Tibial artery (tissue), 4 donors: ENCODE data around the gene SLC38A10.

Source experiments
- DNase-seq, 2 donors: peaks; one replicate each; pipeline ENCODE4 v3.0.0-alpha.2; 2019
- H3K27ac ChIP-seq, 2 donors: fragments of 200-600 bp; sonication (generic) in 1 of 2; 1 replicate in 1 of 2; 2 replicates in 1 of 2; pipeline ENCODE4 v1.5.1; 2018 to 2019; ENCODE audit warnings: mild to moderate bottlenecking in 1 of 2
- H3K27me3 ChIP-seq, 2 donors: fragments of 200-600 bp; sonication (generic) in 1 of 2; one replicate each; pipeline versions ENCODE4 v1.5.1 to v1.6.0; 2016 to 2019
- H3K36me3 ChIP-seq, 3 donors: fragments of 200-600 bp; sonication (generic) in 2 of 3; one replicate each; pipeline ENCODE4 v1.5.1; 2016 to 2019; ENCODE audit warnings: mild to moderate bottlenecking in 2 of 3
- H3K4me1 ChIP-seq, 4 donors: fragments of 200-600 bp; sonication (generic) in 2 of 4; 1 replicate in 3 of 4; 2 replicates in 1 of 4; pipeline ENCODE4 v1.5.1; 2016 to 2019
- H3K4me3 ChIP-seq, 2 donors: fragments of 200-600 bp; sonication (generic) in 1 of 2; 1 replicate in 1 of 2; 2 replicates in 1 of 2; pipeline ENCODE4 v1.5.1; 2018 to 2019; ENCODE audit warnings: mild to moderate bottlenecking in 2 of 2
- H3K9me3 ChIP-seq, 3 donors: fragments of 200-600 bp; sonication (generic) in 1 of 3; one replicate each; pipeline ENCODE4 v1.5.1; 2016 to 2019
- CTCF ChIP-seq, 2 experiments: fragments of 200-600 bp in 1 of 2; fragments of 450-650 bp in 1 of 2; IDR thresholded peaks; one replicate each; pipeline ENCODE4 v1.5.1; 2017 to 2019; ENCODE audit warnings: antibody characterized with exemption in 2 of 2, mild to moderate bottlenecking in 1 of 2, moderate library complexity in 1 of 2
- intact Hi-C: fragments of 100-400 bp; cut with DNase I; formaldehyde crosslinking; loops from one replicate; pipeline ENCODE4 v1.15.0; 2023; ENCODE audit warnings: low total_unique reads

Gene SLC38A10

DNA sequence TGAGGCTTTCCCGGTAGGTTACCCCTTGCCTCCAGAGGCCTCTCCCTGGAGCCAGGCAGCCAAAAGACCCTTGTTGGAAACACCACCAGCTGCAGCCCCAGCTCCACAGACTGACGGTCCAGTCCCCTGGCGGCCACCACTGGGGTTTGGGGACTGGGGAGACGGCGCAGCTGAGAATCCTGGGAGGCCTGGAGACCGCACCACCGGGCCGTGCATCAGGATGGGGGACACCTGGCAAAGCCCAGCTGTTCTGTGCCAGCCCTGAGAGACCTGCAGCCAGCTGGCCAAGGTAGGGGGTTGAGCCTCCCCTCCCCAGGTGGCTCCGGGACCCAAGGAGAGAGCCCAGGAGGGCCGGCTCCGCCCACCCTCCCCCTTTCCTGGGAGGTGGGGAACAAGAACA is 8.3 kb upstream of the SLC38A10 start:
- no peak for DNase-seq
- Histone ChIP-seq H3K4me3 (no peak overlapping the region), H3K27me3 (peaks cover 0 to 37% of the 10 kb centered on the region in 2 donors), H3K27ac (no peak overlapping the region), H3K36me3 (no peaks in the 10 kb centered on the region), H3K4me1 (peaks cover 0 to 3% (median 0%) of the 10 kb centered on the region in 4 donors), H3K9me3 (no peaks in the 10 kb centered on the region)
- no peak for TF ChIP-seq CTCF (IDR thresholded peaks at IDR 0.05)
- intact Hi-C loops = no loop called here

DNA sequence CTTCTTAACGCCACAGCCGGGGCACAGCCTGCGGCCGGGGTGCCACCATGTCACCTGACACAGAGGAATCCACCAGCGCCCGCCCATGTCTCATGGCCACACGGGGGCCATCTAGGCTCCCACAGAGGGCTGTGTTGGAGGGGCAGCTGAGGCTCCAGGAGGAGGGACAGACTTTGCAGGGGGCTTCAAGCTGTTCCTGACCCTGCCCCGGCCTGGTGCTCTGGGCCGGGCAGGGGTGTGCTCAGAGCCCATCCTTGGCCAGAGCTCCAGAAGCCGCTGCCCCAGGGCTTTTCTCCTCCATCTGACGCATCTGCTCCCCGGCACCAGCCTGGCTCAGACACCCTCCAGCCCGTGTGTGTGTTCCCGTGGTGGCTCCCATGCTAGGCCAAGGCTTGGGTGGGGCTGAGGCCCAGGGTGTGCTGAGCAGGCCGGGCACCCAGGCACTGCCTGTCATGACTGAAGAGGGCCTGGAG is 7.8 kb upstream of the SLC38A10 start:
- H3K4me3 ChIP-seq = no peak overlapping the region
- no peaks in the 10 kb centered on the region for H3K36me3 ChIP-seq
- intact Hi-C loops = no loop called here
- H3K27me3 ChIP-seq = peaks cover 0 to 37% of the 10 kb centered on the region in 2 donors
- H3K27ac ChIP-seq = no peak overlapping the region
- TF ChIP-seq CTCF (IDR thresholded peaks at IDR 0.05) = no peak
- DNase-seq = no peak
- no peaks in the 10 kb centered on the region for H3K9me3 ChIP-seq
- peaks cover 0 to 3% (median 0%) of the 10 kb centered on the region in 4 donors for H3K4me1 ChIP-seq

- H3K36me3 ChIP-seq = no peaks in the 10 kb centered on the region
- intact Hi-C loops = no loop called here
- H3K27ac ChIP-seq = no peak overlapping the region
- H3K4me1 ChIP-seq = peaks cover 0 to 3% (median 0%) of the 10 kb centered on the region in 4 donors
- H3K9me3 ChIP-seq = no peaks in the 10 kb centered on the region
- DNase-seq = no peak
- H3K4me3 ChIP-seq = no peak overlapping the region
- TF ChIP-seq CTCF (IDR thresholded peaks at IDR 0.05) = no peak
- peaks cover 0 to 37% of the 10 kb centered on the region in 2 donors for H3K27me3 ChIP-seq
Measured at GRCh38 chr17:81302324-81302723, 7.2 kb upstream of the SLC38A10 start.

DNA sequence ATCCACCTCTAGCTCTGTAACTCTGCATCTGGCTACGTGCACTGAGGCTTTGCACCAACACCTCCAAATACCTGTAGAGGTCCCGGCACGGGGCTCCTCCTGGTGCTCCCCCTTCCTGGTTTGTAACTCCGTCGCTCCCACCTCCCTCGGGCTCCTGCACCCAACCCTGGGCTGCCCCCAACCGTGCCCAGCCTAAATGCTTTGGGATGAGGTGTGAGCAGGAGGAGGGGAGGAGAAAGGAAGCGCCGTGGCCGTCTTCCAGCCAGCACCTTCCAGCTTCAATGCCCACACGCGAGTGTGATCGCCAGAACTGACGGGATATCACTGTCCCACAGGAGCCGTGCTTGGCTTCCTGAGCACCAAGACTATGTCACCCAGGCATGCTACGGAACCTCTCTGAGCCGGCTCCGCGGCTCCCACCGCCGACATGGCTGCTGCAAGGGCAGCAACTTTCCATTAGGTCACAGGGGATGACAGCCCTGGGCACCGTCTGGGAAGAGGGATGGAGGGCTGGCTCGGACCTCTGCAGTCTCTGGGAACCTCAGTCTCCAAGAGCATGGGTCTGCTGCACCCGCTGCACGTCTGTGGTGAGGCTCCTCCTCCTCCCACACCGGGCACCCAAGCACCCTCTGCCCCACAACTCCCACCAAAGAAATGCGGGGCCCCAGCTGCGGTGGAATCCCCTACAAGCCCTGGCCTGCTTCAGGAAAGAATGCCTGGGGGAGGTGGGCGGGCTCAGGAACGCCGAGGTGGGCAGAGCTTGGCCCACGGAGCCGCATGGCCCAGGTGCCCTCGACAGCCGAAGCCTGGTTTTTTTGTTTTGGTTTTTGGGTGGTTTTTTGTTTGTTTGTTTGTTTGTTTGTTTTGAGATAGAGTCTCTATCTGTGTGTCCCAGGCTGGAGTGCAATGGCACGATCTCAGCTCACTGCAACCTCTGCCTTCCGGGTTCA is 6.4 kb upstream of the SLC38A10 start:
- Histone ChIP-seq H3K9me3 (no peaks in the 10 kb centered on the region), H3K4me1 (peaks cover 0 to 3% (median under 1%) of the 10 kb centered on the region in 4 donors), H3K36me3 (no peaks in the 10 kb centered on the region), H3K4me3 (no peak overlapping the region), H3K27me3 (peaks cover 0 to 33% of the 10 kb centered on the region in 2 donors), H3K27ac (no peak overlapping the region)
- DNase-seq = no peak
- intact Hi-C loops = no loop called here
- no peak for TF ChIP-seq CTCF (IDR thresholded peaks at IDR 0.05)

- no peak for DNase-seq
- no peaks in the 10 kb centered on the region for H3K36me3 ChIP-seq
Measured at GRCh38 chr17:81300586-81301155, 5.6 kb upstream of the SLC38A10 start.

More at GRCh38 chr17:81300586-81301155, 5.6 kb upstream of the SLC38A10 start:
- peaks cover 0 to 9% (median 4%) of the 10 kb centered on the region in 4 donors for H3K4me1 ChIP-seq
- intact Hi-C loops = no loop called here
- H3K27ac ChIP-seq = no peak overlapping the region
- peaks cover 0 to 33% of the 10 kb centered on the region in 2 donors for H3K27me3 ChIP-seq
- TF ChIP-seq CTCF (IDR thresholded peaks at IDR 0.05) = no peak
- no peaks in the 10 kb centered on the region for H3K9me3 ChIP-seq
- no peak overlapping the region for H3K4me3 ChIP-seq
